GM21423 (cell line): ENCODE results near the gene PLA2G4F.

Source experiments
- ATAC-seq: cut with Tn5 transposase; IDR thresholded peaks from one replicate; pipeline ENCODE4 v1.9.1; 2021; ENCODE audit warnings: mild to moderate bottlenecking, moderate library complexity; ENCODE audit not compliant: unreplicated experiment

PLA2G4F gene

DNA sequence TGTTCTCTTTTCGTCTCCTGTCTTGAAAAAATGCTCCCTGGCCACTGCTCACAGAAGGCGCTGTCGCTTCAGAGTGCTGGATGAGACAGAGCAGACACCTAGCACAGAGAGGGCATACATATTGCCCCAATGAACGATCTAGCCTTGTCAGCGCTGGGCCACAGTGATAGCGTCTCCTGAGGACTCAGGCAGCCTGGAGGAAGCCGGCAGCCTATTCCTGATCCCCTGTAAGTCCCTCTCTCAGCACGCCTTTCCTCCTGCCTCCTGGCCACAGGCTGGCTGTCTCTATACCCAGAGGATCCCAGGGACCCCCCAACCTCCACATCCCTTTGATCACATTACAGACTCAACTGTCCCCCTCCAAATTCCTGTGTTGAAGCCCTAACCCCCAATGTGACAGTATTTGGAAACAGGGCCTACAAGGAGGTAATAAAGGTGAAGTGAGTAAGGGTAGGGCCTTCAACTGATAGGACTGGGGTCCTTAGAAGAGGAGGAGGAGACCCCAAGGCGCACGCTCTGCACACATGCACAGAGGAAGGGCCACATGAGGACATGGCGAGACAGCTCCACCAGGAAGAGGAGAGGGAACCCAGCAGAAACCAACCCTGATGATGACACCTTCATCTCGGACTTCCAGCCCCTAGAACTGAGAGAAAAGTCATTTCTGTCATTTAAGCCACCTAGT is 7.5 kb downstream of the PLA2G4F start:
- no peak for ATAC-seq

DNA sequence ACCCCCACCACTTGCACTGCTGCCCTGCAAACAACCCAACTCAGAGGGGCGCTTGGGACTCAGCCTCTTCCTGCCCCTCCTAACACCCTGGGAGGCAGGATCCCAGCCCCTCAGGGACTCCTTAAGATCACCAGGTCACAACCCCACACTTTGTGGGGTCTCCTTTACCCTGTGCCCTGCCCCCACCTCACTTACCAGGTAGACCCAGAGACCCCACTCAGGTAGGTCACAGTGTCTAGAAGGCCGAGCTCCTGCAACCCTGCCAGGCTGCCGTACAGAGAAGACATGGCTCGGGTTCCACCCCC is 9.1 kb downstream of the PLA2G4F start:
- ATAC-seq: no peak

DNA sequence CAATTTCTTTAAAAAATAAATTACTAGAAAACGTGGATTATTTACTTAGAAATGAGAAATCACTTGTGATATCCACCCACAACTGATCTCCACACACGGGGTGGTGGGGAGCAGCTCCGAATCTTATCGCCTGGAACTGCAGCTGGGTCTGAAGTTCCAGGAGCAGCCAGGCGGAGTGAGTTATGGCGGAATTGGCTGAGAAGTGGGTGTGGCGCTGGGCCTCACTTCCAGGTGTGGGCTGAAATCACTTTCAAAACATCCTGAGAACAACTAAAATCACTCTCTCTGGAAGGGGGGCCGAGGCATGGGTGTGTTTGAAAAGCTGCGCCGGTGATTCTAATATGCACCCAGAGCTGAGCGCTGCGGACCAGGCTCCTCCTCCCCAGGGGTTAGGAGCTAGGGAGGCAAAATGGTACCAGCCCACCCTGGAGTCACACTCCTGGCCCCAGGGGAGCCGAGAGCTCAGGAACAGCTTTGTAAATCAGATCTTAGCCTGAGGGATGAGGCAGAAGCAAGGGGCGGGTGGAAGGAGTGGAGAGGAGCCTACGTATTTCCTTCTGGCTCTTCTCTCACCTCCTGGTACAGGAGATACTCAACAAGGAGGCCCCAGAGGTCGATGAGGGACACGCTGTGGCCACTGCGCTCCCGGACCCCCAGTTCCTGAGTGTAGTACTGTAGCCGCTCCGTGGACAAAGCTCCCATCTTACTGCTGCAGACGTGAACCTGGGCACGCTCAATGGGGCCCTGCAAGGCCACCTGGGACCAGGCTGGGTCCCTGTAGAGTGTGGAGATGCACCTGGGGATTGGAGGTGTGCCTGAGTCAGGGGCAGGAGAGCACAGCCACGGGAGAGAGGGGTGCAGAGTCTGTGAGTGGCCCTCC is 9.6 kb downstream of the PLA2G4F start:
- no peak for ATAC-seq

DNA sequence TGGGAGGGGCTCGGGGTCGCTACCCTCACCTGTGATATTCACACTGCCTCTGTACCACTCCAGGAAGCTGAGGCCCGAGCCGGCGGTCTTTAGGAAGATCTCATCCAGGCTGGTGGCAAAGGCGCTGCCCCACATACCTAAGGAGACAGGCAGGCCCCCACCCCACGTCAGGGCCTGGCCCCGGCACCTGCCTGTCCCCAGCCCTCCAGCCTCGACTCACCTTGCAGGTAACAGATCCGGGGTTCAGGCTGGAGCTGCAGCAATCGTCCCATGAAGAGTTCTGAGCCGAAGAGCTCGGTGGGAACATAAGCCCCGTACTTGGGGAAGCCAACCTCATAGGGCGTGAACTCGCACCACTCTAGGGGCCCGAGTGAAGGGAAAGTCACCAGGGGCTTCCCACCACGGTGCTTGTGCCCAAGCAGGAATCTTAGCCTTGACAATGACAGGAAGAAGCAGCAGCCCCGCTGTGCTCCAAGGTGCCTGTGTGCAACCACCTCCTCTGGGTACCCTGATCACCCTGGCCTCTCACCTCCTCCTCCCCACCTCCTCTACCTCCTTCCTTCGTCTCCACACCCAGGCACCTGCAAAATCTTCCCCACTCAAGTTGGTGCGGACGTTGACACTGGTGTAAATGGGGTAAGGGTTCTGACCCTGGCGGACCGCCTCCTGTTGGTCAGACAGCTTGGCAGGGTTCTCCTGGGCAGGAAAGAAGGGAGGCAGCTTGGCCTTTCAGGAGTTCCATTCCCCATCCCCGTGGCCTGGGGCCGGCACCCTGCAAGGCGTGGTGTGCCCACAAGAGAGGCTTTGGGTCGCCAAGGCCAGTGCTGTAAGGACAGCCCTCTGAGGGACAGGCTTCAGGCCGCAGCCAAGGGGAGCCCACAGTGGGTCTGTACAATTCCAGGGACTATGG is 10.6 kb downstream of the PLA2G4F start:
- ATAC-seq: no peak

DNA sequence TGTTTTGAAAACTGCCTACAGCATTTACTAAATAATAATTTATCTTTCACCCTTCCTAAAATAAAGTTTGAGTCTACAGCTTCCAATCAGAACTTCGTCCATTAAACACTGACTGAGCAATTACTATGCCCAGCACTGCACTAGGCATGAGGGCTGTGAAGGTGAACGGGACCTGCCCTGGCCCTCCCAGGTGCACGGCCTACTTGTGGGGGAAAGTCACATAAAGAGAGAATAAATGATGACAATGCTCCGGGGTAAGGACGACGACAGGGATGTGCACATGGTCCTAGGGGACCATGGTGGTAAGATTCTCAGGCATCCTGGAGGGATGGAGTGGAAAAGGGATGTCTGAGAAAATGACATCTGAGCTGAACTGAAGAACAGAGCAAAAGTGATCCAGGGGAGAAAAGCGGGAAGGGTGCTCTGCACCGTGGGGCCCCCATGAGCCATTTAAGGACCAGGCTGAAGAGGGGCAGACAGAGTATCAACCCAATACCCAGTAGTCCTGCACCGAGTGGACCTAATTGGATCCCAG is 11.5 kb downstream of the PLA2G4F start:
- no peak for ATAC-seq

DNA sequence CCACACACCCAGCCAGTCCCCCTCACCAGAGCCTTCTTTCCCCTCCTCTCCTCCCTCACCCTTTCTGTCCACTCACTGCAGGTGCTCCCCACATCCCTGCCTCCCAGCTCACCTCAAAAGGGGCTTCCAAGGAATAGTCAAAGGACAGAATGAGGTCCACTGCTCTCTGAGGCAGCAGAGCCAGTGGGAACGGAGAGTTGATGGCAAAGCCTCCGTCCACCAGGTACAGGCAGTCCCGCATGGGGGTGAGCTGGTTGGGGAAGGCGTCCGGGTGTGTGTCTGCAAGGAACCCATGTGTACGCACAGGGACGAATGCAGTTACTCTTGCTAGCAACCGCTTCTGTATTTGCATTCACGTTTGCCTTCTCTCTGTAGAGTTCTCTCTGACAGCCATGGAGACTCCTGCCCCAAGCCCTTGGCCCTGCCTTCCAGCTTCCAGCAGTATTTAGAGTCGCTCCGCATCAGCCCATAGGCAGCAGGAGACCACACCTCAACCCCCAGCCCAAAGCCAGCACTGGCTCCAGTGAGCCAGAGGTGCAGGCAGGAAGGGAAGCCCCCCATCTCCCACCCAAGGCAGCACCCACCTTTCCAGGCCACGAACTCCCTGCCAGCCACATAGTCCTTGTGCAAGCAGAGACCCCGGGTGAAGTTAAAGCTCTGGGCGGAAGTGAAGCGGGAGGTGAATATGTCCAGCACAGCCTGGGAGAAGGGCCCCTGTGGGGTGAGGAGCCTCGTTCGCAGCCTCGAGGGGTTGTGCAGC is 12.4 kb downstream of the PLA2G4F start:
- no peak for ATAC-seq

DNA sequence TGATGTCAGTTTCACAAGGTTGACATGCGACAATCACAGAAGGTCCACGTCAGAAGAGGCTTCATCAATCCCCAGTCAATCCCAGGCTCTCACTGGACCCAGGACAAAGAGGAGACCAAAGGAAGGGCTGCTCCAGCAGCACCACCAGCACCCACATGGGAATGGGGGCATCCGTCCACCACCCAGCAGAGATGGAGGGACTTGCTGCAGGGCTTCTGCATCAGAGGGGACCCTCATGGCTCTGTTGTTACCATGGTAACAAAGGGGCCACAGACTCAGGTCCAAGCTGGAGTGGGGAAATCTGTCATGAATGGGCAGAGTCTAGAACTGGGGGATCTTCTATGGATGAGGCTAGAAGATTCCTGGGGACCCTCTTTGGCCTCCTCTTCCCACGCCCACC is 13.1 kb downstream of the PLA2G4F start:
- no peak for ATAC-seq

DNA sequence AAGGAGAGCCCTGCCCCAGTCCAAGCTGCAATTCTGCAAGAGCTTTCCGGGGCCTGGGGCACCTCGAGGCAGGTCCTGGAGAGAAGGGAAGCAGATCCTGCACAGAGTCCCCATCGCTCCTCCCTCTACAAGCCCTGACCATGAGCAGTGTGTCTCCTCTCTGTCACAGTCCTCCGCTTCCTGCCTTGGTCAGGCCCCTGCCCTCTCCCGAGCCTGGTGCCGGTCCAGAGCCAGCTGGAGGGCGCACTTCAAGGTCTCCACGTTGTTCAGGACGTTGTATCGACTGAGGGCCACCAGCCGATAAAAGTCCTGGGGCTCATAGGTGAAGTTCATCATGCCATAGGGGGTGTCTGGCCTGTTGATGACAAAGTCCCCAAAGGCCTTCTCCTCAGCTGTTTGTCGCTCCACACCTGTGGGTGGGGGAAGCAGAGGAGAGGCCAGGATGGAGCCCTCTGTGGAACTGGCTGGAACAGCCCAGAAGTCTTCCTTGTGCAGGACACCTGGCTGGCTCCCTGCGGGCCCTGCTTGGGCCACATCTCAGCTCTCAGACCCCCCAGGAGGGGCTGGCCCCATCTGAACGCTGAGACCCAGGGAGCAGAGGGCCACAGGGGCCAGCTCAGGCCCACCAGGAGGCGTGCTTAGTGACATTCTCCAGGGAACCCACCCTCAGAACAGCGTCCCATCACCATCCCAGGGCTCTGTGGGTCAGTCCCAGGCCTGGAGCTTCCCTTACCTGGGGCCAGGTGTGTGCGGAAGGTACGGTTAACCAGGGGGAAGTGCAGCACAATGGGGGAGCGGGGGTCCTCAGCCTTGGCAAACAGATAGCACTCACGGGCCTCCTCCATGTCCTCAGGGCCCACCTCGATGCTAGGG is 14.4 kb downstream of the PLA2G4F start:
- no peak for ATAC-seq

DNA sequence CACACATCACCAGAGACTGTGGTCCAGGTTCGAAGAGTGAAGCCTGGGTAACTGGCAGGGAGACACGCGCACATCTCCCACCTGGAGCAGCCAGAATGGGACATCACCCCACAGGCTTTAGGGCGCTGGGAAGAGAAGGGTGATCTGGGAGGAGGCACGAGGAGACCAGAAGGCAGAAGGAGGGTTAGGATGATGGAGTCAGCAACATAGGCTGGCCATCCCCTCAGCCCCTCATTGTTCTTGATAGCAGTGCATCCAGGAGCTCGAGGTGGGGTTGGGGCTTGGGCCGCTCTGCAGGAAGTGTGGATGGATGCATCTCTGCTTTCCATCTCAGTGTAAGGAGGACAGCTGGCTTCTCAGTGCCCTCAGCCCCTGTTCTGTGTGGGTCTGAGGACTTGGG is 15.2 kb downstream of the PLA2G4F start:
- ATAC-seq: no peak

DNA sequence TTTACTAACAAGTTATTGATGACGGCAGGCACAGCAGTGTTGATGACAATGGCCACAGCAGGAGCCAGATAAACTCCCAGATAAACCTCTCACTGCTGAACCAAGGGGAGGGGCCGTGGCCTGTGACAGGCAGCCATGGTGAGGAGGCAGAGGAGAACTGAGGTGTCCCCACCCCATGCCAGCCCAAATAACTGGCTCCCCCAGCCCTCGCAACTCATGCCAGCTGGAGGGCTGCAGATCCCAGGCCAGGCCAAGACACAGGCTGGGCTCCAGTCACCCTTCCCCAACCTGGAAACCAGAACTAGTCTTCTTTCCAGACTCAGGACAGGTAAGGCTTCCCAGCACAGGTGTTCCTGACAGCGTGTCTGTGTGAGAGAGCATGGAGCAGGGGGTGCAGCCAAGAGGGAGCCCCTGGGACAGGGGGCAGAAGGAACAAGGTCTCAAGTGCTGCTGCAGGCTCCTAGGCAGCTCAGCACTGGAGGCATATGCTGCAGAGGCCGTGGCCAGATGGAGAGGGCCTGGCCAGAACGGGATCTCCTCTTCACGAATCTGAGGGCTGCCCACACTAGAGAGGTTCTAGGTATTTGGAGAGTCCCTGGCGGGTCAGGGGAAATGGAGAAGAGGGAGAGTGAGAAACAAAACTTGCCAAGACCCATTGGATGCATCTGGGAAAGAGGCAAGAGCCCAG is 15.9 kb downstream of the PLA2G4F start:
- no peak for ATAC-seq

DNA sequence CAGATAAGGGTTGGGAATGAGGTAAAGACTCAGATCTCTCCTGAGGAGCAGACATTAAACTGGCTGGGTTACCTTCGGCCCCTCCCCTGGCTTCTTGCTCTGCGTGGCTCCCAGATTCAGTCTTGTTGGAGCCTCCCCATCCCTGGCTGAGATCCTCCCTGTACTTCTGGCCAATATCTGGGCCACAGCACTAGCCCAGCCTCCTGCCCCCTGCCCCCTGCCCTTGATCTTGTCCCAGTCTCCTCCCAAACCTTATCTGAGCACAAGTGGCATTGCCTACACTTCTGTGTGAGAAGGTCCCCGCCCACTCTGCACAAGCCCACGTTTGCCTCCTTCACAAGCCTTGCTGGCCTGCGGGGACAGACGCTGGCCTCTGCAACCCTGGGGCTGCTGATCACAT is 16.8 kb downstream of the PLA2G4F start:
- no peak for ATAC-seq

DNA sequence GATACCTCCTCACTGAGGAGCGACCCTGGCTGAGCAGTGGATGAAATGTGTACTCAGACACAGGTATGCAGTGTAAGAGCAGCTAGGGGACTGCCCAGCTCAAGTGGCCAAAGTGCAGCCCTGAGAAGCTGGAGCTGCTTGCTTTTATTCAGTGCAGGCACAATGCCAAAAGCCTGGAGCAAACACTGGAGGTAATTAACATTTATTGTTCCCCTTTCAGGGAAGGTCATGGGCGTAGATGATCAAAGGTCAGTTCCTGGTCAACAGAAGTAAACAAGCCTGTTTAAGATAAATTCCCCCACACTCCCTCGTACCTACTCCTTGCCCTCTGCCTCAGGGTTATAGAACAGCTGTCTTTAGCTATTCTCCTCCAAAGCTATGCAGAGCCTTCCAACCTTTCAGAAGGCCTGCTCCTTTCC is 17.5 kb downstream of the PLA2G4F start:
- ATAC-seq: no peak

DNA sequence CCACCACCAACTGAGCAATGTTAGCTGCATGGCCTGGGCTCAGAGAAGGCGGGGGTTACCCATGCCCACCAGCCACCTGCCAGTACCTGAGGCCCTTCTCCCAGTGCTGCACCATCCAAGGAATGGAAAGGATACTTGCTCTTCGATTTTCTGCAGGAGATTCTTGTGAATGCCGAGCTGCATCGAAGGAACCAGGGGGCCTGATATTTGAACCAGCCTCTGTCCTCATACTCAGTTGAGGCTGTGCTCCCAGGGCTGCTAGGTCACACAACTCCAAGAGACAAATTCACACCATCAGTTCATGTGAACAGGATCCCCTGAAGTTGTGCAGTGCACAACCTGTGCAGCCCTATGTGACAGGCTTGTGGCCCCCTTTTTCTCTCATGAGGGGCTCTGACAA is 18.0 kb downstream of the PLA2G4F start:
- no peak for ATAC-seq

DNA sequence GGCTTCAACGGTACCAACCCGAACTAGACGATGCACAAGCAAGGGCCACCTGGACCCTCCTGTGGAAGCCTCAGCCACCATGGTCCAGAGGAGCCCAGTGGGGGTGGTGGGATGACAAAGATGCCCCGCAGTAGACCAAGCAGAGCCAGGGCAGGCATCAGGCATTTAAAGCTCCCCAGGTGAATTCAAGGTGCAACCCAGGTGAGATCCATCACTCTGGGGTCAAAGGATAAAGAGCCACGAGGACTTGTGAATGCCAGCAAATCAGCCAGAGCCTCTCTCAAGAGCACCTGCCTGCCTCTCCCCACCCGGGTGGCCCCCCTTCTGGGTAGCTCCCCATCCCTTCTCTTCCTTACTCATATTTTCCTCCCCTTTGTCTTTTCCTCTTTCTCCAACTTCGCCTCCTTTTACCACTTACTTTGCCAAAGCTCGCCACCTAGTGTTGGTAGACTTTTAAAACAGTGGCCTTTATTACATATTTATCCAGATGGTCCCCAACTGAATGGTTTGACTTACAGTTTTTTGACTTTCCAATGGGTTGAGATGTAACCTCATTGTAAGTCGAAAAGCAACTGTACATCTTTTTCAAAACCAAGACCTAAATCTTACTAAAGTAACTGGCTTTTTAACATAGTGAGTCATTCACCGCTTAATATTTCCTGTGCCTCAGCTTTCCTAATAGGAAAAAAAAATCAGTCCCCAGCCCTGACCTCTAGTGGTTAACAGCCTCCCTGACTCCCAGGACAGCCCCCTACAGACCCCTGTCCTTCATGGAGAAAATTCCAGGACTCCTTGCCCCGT is 18.8 kb downstream of the PLA2G4F start:
- ATAC-seq: no peak

DNA sequence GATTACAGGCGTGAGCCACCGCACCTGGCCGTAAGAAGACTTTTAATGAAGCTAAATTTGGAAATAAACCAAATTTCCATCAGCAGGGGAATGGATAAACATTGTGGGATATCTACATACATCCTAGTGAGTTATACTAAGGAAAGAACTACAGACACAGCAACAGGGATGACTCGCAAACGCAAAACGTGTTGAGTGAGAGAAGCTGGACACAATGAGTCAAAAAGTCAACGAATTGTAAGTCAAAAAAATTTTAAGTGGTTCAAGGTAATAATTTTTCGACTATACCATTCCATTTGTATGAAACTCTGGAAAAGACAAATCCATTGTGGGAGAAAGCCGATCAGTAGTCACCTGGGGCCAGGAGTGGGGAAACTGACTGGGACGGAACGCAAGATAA is 19.9 kb downstream of the PLA2G4F start:
- ATAC-seq: no peak

DNA sequence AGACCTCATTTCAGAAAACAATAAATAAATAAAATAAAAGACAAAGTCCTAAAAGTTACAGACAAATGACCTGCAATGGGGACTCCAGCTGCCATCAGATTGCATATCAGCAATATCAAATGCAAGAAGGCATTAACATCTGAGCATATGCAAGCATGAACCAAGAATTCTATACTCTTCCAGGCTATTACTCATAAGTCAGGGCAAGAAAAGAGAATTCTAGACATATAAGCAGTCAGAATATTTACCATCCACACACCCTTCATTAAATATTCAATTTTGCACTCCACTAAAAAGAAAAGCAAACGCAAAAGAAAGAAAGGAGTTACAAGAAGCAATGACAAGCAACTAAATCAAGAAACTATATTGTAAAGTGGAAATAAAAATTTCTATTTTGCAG is 21.1 kb downstream of the PLA2G4F start:
- no peak for ATAC-seq

DNA sequence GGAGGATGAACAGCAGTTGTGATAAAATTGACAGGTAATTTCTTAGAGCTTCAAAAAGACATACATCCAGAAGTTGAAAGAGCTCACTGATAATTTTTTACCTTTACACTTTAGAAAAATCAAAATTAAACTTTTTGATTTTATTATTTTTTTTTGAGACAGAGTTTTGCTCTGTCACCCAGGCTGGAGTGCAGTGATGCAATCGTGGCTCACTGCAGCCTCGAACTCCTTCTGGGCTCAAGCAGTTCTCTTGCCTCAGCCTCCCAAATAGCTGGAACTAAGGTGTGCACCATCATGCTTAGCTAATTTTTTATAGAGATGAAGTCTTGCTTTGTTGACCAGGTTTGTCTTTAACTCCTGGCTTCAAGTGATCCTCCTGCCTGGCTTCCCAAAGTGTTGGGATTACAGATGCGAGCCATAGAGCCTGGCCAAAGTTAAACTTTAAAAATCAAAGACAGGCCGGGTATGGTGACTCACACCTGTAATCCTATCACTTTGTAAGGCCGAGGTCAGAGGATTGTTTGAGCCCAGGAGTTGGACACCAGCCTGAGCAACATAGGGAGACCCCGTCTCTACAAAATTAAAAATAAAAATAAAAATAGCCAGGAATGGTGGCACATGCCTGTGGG is 21.7 kb downstream of the PLA2G4F start:
- no peak for ATAC-seq
